Keratinocyte (primary cell): ENCODE measurements around the gene ATIC. TPM values are rescaled to one million over a fixed set of nuclear protein-coding genes. Genes with fewer than 3 reads are reported as not detected.

Experiments
- DNase-seq: peaks from one replicate; pipeline ENCODE4 v3.0.0-alpha.2; 2011; ENCODE audit warnings: low read depth, missing footprints, low spot score
- FAIRE-seq: peaks from 2 replicates; lab custom pipeline; 2011; peaks lifted over from hg19 to GRCh38; lab: Jason Lieb, UNC
- H2AFZ ChIP-seq: 2 replicates; pipeline ENCODE4 v1.6.0; 2012; ENCODE audit warnings: low read length, control low read depth, inconsistent platforms; ENCODE audit not compliant: control insufficient read depth
- H3K27ac ChIP-seq: 2 replicates; pipeline ENCODE4 v1.5.1; 2011; ENCODE audit warnings: low read length; ENCODE audit not compliant: control insufficient read depth, insufficient read depth
- H3K27me3 ChIP-seq: 3 replicates; pipeline ENCODE4 v1.6.0; 2011; ENCODE audit warnings: low read length; ENCODE audit not compliant: control insufficient read depth, insufficient read depth; ENCODE audit errors: extremely low read depth
- H3K36me3 ChIP-seq, 2 experiments: 2 replicates in 1 of 2; 3 replicates in 1 of 2; pipeline ENCODE4 v1.5.1; 2011; ENCODE audit warnings: low read length in 2 of 2, mild to moderate bottlenecking in 1 of 2; ENCODE audit not compliant: control insufficient read depth in 2 of 2, insufficient read depth in 2 of 2; ENCODE audit errors: extremely low read depth in 1 of 2
- H3K4me1 ChIP-seq: 3 replicates; pipeline ENCODE4 v1.5.1; 2011; ENCODE audit warnings: low read length; ENCODE audit not compliant: control insufficient read depth, insufficient read depth; ENCODE audit errors: extremely low read depth
- H3K4me2 ChIP-seq: 3 replicates; pipeline ENCODE4 v1.6.0; 2011; ENCODE audit warnings: low read depth, low read length; ENCODE audit not compliant: control insufficient read depth, insufficient read depth; ENCODE audit errors: extremely low read depth
- H3K4me3 ChIP-seq, 3 experiments: fragments of 200-600 bp in 1 of 3; sonication (generic) in 1 of 3; 2 replicates in 2 of 3; 3 replicates in 1 of 3; pipeline ENCODE4 v1.5.1; 2011 to 2016; ENCODE audit warnings: low read length in 3 of 3, mild to moderate bottlenecking in 3 of 3, control low read depth in 2 of 3, inconsistent platforms in 1 of 3, low read depth in 1 of 3, mixed read lengths in 1 of 3, mixed run types in 1 of 3, moderate library complexity in 1 of 3; ENCODE audit not compliant: control insufficient read depth in 2 of 3, insufficient read depth in 2 of 3; ENCODE audit errors: extremely low read depth in 1 of 3
- H3K79me2 ChIP-seq: 2 replicates; pipeline ENCODE4 v1.6.0; 2012; ENCODE audit warnings: low read length; ENCODE audit not compliant: control insufficient read depth, insufficient read depth
- H3K9ac ChIP-seq: 3 replicates; pipeline ENCODE4 v1.6.0; 2011; ENCODE audit warnings: low read length; ENCODE audit not compliant: control insufficient read depth, insufficient read depth; ENCODE audit errors: extremely low read depth
- H3K9me1 ChIP-seq: 3 replicates; pipeline ENCODE4 v1.6.0; 2011; ENCODE audit warnings: low read length; ENCODE audit not compliant: control insufficient read depth, insufficient read depth; ENCODE audit errors: extremely low read depth
- H3K9me3 ChIP-seq: 2 replicates; pipeline ENCODE4 v1.5.1; 2012; ENCODE audit warnings: low read depth, low read length; ENCODE audit not compliant: control insufficient read depth
- H4K20me1 ChIP-seq: 3 replicates; pipeline ENCODE4 v1.6.0; 2011; ENCODE audit warnings: low read length; ENCODE audit not compliant: control insufficient read depth, insufficient read depth; ENCODE audit errors: extremely low read depth
- CTCF ChIP-seq, 3 experiments: IDR thresholded peaks in 1 of 3; conservative IDR thresholded peaks in 1 of 3; optimal IDR thresholded peaks in 1 of 3; 2 replicates in 2 of 3; 3 replicates in 1 of 3; pipeline versions ENCODE3 to v1.5.1; 2011; ENCODE audit warnings: low read length in 3 of 3, mild to moderate bottlenecking in 3 of 3, moderate library complexity in 2 of 3, control low read depth in 1 of 3, inconsistent platforms in 1 of 3; ENCODE audit not compliant: insufficient read depth in 2 of 3; ENCODE audit errors: extremely low read depth in 1 of 3
- EZH2 ChIP-seq: IDR thresholded peaks from one replicate; pipeline ENCODE4 v1.6.1; 2012; ENCODE audit warnings: inconsistent platforms, mild to moderate bottlenecking, low read length, moderate library complexity
- dilution Hi-C: fragments of 300-500 bp; cut with MboI; formaldehyde crosslinking; loops from one replicate; pipeline ENCODE4 v1.7.0; 2020; ENCODE audit warnings: low sequenced_read_pairs; ENCODE audit not compliant: extremely low pct_ligation_motif_present
- polyA plus RNA-seq, 5 experiments: library from polyadenylated mRNA; depleted of rRNA in 3 of 5; stranded (reverse) in 3 of 5; stranded (forward) in 1 of 5; unstranded in 1 of 5; fragments of >200 nt; gene quantifications; 1 replicate in 1 of 5; 2 replicates in 3 of 5; 3 replicates in 1 of 5; pipeline versions ENCODE4 v1.2.1 to v1.2.3, GENCODE V29; 2011 to 2012; ENCODE audit warnings: missing spikeins in 2 of 5, low read depth in 1 of 5, low replicate concordance in 1 of 5

ATIC gene
- polyA plus RNA-seq, 1 donor (not counting 4 experiments of a cell fraction or from before 2014, with no cell fraction given) = 110 TPM

GRCh38 chr2:215399067-215399716, 87.3 kb downstream of the ATIC start:
- H4K20me1 ChIP-seq = no peaks in the 10 kb centered on the region
- H3K27ac ChIP-seq = no peak overlapping the region
- H3K27me3 ChIP-seq = no peaks in the 10 kb centered on the region
- peaks cover 2% of the 10 kb centered on the region for H3K4me1 ChIP-seq
- no peak overlapping the region for H3K9ac ChIP-seq
- FAIRE-seq = no peak
- H3K36me3 ChIP-seq = peaks cover 0 to 20% of the 10 kb centered on the region in 2 experiments
- no peak overlapping the region for H2AFZ ChIP-seq
- dilution Hi-C loops = no loop called here
- H3K9me1 ChIP-seq = no peaks in the 10 kb centered on the region
- no peak for DNase-seq
- no peak overlapping the region for H3K4me2 ChIP-seq
- H3K4me3 ChIP-seq = no peak overlapping the region
- no peaks in the 10 kb centered on the region for H3K79me2 ChIP-seq
- TF ChIP-seq EZH2 (no peak), CTCF (optimal IDR thresholded peaks at IDR 0.05 in 1 of 3, IDR thresholded peaks at IDR 0.05 in 1 of 3, conservative IDR thresholded peaks at IDR 0.05 in 1 of 3; ENCODE audit: extremely low read depth in 1 of 3, insufficient read depth in 2 of 3, low read length in 3 of 3) (no peak)
- no peaks in the 10 kb centered on the region for H3K9me3 ChIP-seq

Other genes with a start within 250 kb of the ATIC start
- gene ABCA12, start 173.4 kb upstream of the ATIC start, polyA plus RNA-seq = 6.0 to 19.2 TPM (median 10.9 TPM) in 3 replicates
- 1,649 to 4,168 TPM (median 2,964 TPM) in 3 replicates for gene FN1, start 124.0 kb downstream of the ATIC start, polyA plus RNA-seq